RWPE1 (cell line): Measurements from ENCODE around the gene WAPL.

ENCODE experiments used
- CTCF ChIA-PET: fragments of 350-600 bp; sonication (Branson Sonifier 250); formaldehyde crosslinking; extraction: SDS; loops from one replicate; lab custom pipeline; 2021; lab: Yijun Ruan, JAX
- POLR2A ChIA-PET: fragments of 400-600 bp; formaldehyde crosslinking; extraction: SDS; loops from one replicate; lab custom pipeline; 2020; ENCODE audit warnings: antibody characterized with exemption; ENCODE audit not compliant: low non-redundant PET; lab: Yijun Ruan, JAX
- DNase-seq: peaks from one replicate; pipeline ENCODE4 v3.0.0; 2012; ENCODE audit warnings: low spot score
- H3K27ac ChIP-seq: fragments of 450-650 bp; 2 replicates; pipeline ENCODE4 v1.5.1; 2017
- TF ChIP-seq, protein P1 (sequence below): fragments of 450-650 bp; conservative IDR thresholded peaks from 2 replicates; pipeline ENCODE4 v1.5.1; 2017; ENCODE audit warnings: low read depth, mild to moderate bottlenecking

WAPL gene

DNA sequence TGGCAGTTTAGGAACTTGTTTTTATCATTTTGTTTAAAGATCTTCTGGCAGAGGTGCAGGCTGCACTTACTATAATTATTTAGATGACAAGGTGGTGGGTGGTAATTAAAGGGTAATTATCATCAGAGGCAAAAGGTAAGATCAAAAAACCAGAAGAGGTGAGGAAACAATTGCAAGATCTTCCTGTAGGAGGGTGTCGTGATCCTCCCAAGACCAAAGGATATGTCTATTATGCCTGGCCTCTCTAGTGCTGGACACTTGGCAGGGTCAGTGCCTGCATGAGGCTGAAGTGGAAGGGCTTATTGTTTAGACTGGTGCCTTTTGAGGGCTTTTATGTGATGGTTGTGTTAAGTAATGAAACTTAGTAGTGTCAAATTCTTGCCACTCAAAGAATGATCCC is 1.8 kb upstream of the WAPL start:
- DNase-seq, result peak; percentile 30
- ChIA-PET CTCF (interaction anchor here (0.7 kb wide), 1 partner anchor 157 kb away, joined by 4 read pairs; no protein-coding TSS in a partner anchor), POLR2A (no interaction called here)
- TF ChIP-seq, protein P1, sequence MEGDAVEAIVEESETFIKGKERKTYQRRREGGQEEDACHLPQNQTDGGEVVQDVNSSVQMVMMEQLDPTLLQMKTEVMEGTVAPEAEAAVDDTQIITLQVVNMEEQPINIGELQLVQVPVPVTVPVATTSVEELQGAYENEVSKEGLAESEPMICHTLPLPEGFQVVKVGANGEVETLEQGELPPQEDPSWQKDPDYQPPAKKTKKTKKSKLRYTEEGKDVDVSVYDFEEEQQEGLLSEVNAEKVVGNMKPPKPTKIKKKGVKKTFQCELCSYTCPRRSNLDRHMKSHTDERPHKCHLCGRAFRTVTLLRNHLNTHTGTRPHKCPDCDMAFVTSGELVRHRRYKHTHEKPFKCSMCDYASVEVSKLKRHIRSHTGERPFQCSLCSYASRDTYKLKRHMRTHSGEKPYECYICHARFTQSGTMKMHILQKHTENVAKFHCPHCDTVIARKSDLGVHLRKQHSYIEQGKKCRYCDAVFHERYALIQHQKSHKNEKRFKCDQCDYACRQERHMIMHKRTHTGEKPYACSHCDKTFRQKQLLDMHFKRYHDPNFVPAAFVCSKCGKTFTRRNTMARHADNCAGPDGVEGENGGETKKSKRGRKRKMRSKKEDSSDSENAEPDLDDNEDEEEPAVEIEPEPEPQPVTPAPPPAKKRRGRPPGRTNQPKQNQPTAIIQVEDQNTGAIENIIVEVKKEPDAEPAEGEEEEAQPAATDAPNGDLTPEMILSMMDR, result peak; percentile 21; the same call in 1 of the 2 replicates
- no peak overlapping the region for H3K27ac ChIP-seq

- TF ChIP-seq, protein P1, result no peak
- CTCF ChIA-PET, result interaction anchor here (0.6 to 1.6 kb wide), 3 partner anchors 63 to 124 kb away, joined by 3 to 10 read pairs (median 7); no protein-coding TSS in a partner anchor
- POLR2A ChIA-PET, result interaction anchor here (0.6 to 1.1 kb wide), 4 partner anchors 13 to 153 kb away, joined by 3 to 6 read pairs (median 4); no protein-coding TSS in a partner anchor
- peak overlapping the region; percentile 89; the same call in 1 of the 2 replicates for H3K27ac ChIP-seq
- peak; percentile 36 for DNase-seq
These were observed 891 bp upstream of the WAPL start for GRCh38 chr10:86522510-86522855.

DNA sequence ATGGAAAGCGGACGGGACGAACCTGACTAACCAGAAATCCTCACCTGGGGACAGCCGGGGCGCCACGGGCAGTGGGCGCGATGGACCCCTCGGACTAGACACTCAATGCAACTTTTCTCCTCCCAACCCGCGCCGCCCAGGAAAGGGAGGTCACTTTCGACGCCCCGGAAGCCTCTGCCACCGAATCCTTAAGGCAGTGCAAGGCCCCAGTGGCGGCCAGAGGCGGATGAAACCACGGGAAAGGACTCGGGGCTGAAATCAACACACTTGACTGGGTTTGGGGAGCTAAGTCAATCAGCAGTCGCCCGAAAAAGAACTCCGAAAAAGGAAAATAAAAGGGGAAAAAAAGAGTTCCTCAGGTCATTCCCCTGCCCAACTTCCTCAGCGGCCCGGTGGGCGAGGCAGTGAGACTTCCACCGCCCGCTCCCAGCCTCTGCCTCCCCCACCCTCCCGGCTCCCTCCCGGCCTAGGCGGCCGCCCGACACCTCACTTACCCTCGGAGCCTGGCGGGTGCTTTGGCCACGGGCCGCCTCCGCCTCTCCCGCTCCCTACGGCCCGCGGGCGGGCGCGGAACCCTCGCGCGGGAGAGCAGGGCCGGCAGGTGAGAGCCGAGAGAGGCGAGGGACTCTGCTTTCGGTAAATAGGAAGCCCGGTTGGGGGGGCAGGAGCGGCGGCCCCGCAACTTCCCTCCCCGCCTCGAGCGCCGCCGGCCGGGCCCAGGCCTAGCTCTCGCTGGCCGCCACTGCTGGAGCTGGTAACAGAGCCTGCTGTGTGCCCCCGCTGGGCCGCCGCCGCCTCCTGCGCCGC is 518 bp downstream of the WAPL start:
- TF ChIP-seq, protein P1, result no peak
- ChIA-PET CTCF (interaction anchor here (0.7 to 1.6 kb wide), 3 partner anchors 12 to 121 kb away, joined by 3 to 10 read pairs (median 3); no protein-coding TSS in a partner anchor), POLR2A (interaction anchor here (1.1 kb wide), 1 partner anchor 97 kb away, joined by 3 read pairs; no protein-coding TSS in a partner anchor)
- peak; percentile 70 for DNase-seq
- peak overlapping the region; percentile 89 for H3K27ac ChIP-seq

GRCh38 chr10:86518781-86519180 is 2.8 kb downstream of the WAPL start:
- ChIA-PET POLR2A (no interaction called here), CTCF (interaction anchor here (0.8 kb wide), 1 partner anchor 94 kb away, joined by 3 read pairs; no protein-coding TSS in a partner anchor)
- no peak overlapping the region for H3K27ac ChIP-seq
- TF ChIP-seq, protein P1, result no peak
- DNase-seq, result no peak

DNA sequence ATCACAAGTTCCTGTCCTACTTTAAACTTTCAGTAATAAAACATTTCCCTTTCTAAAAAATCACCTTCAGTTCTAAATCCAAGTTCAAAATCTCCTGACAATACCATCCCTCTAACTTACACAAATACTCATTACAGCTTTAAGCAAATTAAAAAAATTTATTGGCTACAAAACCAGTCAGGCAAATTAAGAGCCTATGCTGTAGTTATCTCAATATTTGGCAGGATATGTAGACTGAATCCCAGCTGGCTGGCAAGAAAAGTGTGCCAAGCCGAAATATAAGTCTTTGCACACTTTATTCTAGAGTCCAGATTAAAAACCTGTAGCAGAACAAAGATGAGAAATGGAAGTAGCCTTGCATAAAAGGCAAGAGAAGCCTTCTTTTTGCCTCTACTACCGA is 9.5 kb downstream of the WAPL start:
- DNase-seq, result no peak
- ChIA-PET CTCF (interaction anchor here (0.6 kb wide), 1 partner anchor 1238 kb away, joined by 3 read pairs; no protein-coding TSS in a partner anchor), POLR2A (no interaction called here)
- TF ChIP-seq, protein P1, result no peak
- H3K27ac ChIP-seq, result no peak overlapping the region

- POLR2A ChIA-PET, result no interaction called here
- DNase-seq, result no peak
- H3K27ac ChIP-seq, result no peak overlapping the region
- CTCF ChIA-PET, result interaction anchor here (0.6 kb wide), 2 partner anchors 133 to 171 kb away, joined by 3 to 8 read pairs; no protein-coding TSS in a partner anchor
- TF ChIP-seq, protein P1, result no peak
These were observed 10.3 kb downstream of the WAPL start for GRCh38 chr10:86511027-86511865.
